Measurements from ENCODE around the gene ITFG1. TPM values are rescaled to one million over a fixed set of nuclear protein-coding genes. Genes with fewer than 3 reads are reported as not detected.

Gene ITFG1
- total RNA-seq, 2 experiments from 2014 or later = 16.5 to 16.7 TPM

DNA sequence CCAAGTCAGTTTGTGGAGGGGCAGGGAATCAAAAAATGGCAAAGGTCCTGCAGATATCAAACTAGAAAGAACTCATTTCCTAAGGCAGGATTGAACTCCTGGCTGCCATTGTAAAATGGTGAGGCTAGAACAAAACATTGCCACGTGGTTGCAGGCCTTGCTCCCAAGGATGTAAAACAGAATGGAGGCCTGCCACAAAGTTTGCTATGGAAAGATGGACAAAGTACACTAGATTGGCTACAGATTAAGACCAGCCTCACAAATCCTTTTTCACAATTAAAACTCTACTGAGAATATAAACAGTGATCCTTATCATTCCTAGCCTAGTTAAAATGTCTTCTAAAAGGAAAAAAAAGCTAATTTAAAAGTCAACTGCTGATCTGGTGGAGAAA lies 31.2 kb upstream of the ITFG1 start:
- DNase-seq (no peak), ATAC-seq (no peak)
- peak overlapping the region; percentile 45 for H3K4me3 Mint-ChIP-seq
- no peaks in the 10 kb centered on the region for H3K27me3 Mint-ChIP-seq
- H3K36me3 Mint-ChIP-seq (ENCODE audit: low read depth) = peaks cover 35% of the 10 kb centered on the region
- no peak for TF ChIP-seq CTCF (IDR thresholded peaks at IDR 0.05)
- intact Hi-C loops (cut with micrococcal nuclease) = no loop called here
- POLR2A ChIA-PET = interaction anchor here (0.7 kb wide), 1 partner anchor 29 kb away, joined by 3 read pairs; no protein-coding TSS in a partner anchor
- peak overlapping the region; percentile 52 for H3K27ac Mint-ChIP-seq
- peaks cover 32% of the 10 kb centered on the region for H3K4me1 Mint-ChIP-seq (ENCODE audit: low read depth)
- CTCF ChIA-PET = no interaction called here
- H3K9me3 Mint-ChIP-seq = peaks cover 22% of the 10 kb centered on the region

DNA sequence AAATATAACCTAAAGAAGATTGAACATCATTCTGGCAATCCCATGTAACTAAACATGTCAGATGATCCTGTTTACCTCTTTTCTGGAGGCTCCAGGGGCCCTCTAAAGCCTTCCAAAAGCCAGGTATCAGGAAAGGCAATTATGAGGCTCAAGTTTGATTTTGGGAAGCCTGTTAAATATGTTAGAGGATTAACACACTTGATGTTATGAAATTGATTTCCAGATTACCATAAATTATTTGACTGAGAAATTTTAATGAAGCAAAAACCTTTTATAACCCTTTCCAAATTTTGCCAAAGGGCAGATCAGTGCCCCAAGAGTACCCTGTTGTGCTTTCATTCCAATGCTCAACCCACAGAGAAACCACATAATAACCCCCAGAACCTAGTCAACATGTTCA lies 29.6 kb upstream of the ITFG1 start:
- POLR2A ChIA-PET = no interaction called here
- no peak for ATAC-seq
- TF ChIP-seq CTCF (IDR thresholded peaks at IDR 0.05) = no peak
- Mint-ChIP-seq H3K9me3 (peaks cover 22% of the 10 kb centered on the region), H3K4me1 (ENCODE audit: low read depth) (peaks cover 35% of the 10 kb centered on the region), H3K27me3 (no peaks in the 10 kb centered on the region), H3K36me3 (ENCODE audit: low read depth) (peaks cover 39% of the 10 kb centered on the region), H3K4me3 (no peak overlapping the region), H3K27ac (no peak overlapping the region)
- no peak for DNase-seq
- intact Hi-C loops (cut with micrococcal nuclease) = no loop called here
- CTCF ChIA-PET = no interaction called here

DNA sequence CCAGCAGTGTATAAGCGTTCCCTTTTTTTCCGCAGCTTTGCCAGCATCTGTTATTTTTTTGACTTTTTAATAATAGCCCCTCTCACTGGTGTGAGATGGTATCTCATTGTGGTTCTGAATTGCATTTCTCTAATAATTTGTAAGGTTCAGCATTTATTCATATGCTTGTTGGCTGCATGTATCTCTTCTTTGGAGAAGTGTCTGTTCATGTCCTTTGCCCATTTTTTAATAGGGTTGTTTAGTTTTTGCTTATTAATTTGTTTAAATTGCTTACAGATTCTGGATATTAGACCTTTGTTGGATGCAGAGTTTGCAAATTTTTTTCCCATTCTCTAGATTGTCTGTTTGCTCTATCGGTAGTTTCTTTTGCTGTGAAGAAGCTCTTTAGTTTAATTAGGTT lies 27.2 kb upstream of the ITFG1 start:
- peaks cover 40% of the 10 kb centered on the region for H3K36me3 Mint-ChIP-seq (ENCODE audit: low read depth)
- no peak for TF ChIP-seq CTCF (IDR thresholded peaks at IDR 0.05)
- ATAC-seq (no peak), DNase-seq (no peak)
- intact Hi-C loops (cut with micrococcal nuclease) = no loop called here
- POLR2A ChIA-PET = no interaction called here
- no peak overlapping the region for H3K27ac Mint-ChIP-seq
- H3K9me3 Mint-ChIP-seq = peaks cover 22% of the 10 kb centered on the region
- CTCF ChIA-PET = no interaction called here
- H3K4me1 Mint-ChIP-seq (ENCODE audit: low read depth) = peaks cover 28% of the 10 kb centered on the region
- H3K4me3 Mint-ChIP-seq = no peak overlapping the region
- no peaks in the 10 kb centered on the region for H3K27me3 Mint-ChIP-seq

DNA sequence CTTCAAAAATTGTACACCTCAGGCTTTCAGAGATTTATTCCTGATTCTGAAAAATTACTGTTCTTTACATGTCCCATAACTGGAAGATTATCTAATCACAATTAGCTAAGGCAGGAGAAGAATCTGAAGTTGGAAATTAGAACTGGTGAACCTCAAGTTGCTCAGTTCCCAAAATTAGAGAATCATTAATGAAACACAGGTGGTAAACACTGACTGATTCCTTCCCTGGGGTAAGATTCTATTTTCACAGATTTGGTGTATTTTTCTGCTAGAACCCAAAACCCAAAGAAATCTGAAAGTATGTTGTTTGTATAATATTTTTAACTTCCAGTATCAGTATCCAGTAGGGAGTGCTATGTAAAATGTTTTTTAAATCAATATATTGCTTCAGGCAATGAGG lies 26.0 kb upstream of the ITFG1 start:
- no peak overlapping the region for H3K4me3 Mint-ChIP-seq
- H3K27ac Mint-ChIP-seq = no peak overlapping the region
- no peak for TF ChIP-seq CTCF (IDR thresholded peaks at IDR 0.05)
- H3K9me3 Mint-ChIP-seq = peaks cover 22% of the 10 kb centered on the region
- intact Hi-C loops (cut with micrococcal nuclease) = no loop called here
- POLR2A ChIA-PET = no interaction called here
- CTCF ChIA-PET = no interaction called here
- DNase-seq (no peak), ATAC-seq (no peak)
- peaks cover 38% of the 10 kb centered on the region for H3K36me3 Mint-ChIP-seq (ENCODE audit: low read depth)
- no peaks in the 10 kb centered on the region for H3K27me3 Mint-ChIP-seq
- peaks cover 20% of the 10 kb centered on the region for H3K4me1 Mint-ChIP-seq (ENCODE audit: low read depth)

DNA sequence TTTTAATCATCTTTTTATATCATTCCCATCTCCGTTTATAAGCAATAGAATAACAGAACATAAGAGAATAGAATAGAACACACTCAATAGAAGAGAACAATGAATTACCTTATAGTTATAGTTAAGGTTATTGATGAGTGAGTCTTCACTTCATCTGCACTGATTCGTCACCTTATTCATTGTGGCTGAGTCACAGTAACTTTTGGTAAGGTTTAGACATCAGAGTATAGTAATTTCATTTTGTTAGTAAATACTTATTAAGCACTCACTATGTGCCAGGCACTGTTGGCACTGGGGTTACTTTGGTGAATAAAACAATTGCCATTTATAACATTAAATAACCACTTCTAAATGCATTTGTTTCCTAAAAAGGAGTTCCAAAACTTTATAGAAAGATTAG lies 22.8 kb upstream of the ITFG1 start:
- no peak for TF ChIP-seq CTCF (IDR thresholded peaks at IDR 0.05)
- Mint-ChIP-seq H3K36me3 (ENCODE audit: low read depth) (peaks cover 25% of the 10 kb centered on the region), H3K9me3 (peaks cover 2% of the 10 kb centered on the region), H3K4me1 (ENCODE audit: low read depth) (peaks cover 35% of the 10 kb centered on the region), H3K4me3 (no peak overlapping the region), H3K27me3 (no peaks in the 10 kb centered on the region), H3K27ac (no peak overlapping the region)
- DNase-seq (no peak), ATAC-seq (no peak)
- ChIA-PET POLR2A (no interaction called here), CTCF (no interaction called here)
- intact Hi-C loops (cut with micrococcal nuclease) = no loop called here

Measured in activated CD8-positive, alpha-beta T cell treated with anti-CD3 and anti-CD28 coated beads for 36 hours (primary cell).